GM12875 (cell line): ENCODE results near the gene AKAP11.

Experiments used
- H3K4me3 ChIP-seq: one replicate; pipeline ENCODE4 v1.5.1; 2011; ENCODE audit warnings: low read depth, low read length, control low read depth
- CTCF ChIP-seq: IDR thresholded peaks from 2 replicates; pipeline ENCODE4 v1.5.1; 2011; ENCODE audit warnings: low read depth, mild to moderate bottlenecking, control low read depth, inconsistent platforms, low read length, moderate library complexity, borderline replicate concordance; ENCODE audit not compliant: insufficient read depth

Gene AKAP11

GRCh38 chr13:42259515-42259914 lies 12.4 kb upstream of the AKAP11 start:
- no peak overlapping the region for H3K4me3 ChIP-seq
- no peak for TF ChIP-seq CTCF

GRCh38 chr13:42260903-42261654 lies 10.9 kb upstream of the AKAP11 start:
- no peak overlapping the region for H3K4me3 ChIP-seq
- TF ChIP-seq CTCF = no peak

GRCh38 chr13:42266473-42266872 lies 5.5 kb upstream of the AKAP11 start:
- H3K4me3 ChIP-seq = no peak overlapping the region
- TF ChIP-seq CTCF = no peak

- TF ChIP-seq CTCF = no peak
- H3K4me3 ChIP-seq = no peak overlapping the region
Observed at GRCh38 chr13:42270160-42270856, 1.6 kb upstream of the AKAP11 start.

- TF ChIP-seq CTCF = no peak
- H3K4me3 ChIP-seq = peak overlapping the region; percentile 72
Observed at GRCh38 chr13:42270857-42271215, 1.1 kb upstream of the AKAP11 start.

- TF ChIP-seq CTCF = no peak
- peak overlapping the region; percentile 95 for H3K4me3 ChIP-seq
Observed at GRCh38 chr13:42271337-42272114, 426 bp upstream of the AKAP11 start.

GRCh38 chr13:42272804-42273175 lies 838 bp downstream of the AKAP11 start:
- peak overlapping the region; percentile 95 for H3K4me3 ChIP-seq
- TF ChIP-seq CTCF = no peak
